Kidney epithelial cell (primary cell): Measurements from ENCODE around the gene GTF2H1. TPM values are rescaled to one million over a fixed set of nuclear protein-coding genes. Genes with fewer than 3 reads are reported as not detected.

Source experiments
- DNase-seq: peaks from one replicate; pipeline ENCODE4 v3.0.0-alpha.2; 2010; ENCODE audit warnings: low read depth
- H3K27me3 ChIP-seq: 2 replicates; pipeline ENCODE4 v1.6.0; 2011; ENCODE audit warnings: low read length; ENCODE audit not compliant: control insufficient read depth, insufficient read depth
- H3K36me3 ChIP-seq: 2 replicates; pipeline ENCODE4 v1.5.1; 2011; ENCODE audit warnings: low read length; ENCODE audit not compliant: control insufficient read depth, insufficient read depth
- H3K4me3 ChIP-seq: 2 replicates; pipeline ENCODE4 v1.5.1; 2011; ENCODE audit warnings: low read depth, mild to moderate bottlenecking, control low read depth, low read length
- total RNA-seq: library from RNA; depleted of rRNA; stranded (reverse); fragments of >200 nt; gene quantifications from 2 replicates; pipeline ENCODE4 v1.2.3, GENCODE V29; 2015
- TF ChIP-seq, protein P1 (sequence below): IDR thresholded peaks from 2 replicates; pipeline ENCODE4 v1.5.1; 2011; ENCODE audit warnings: mild to moderate bottlenecking, moderate library complexity, low read length, control low read depth, inconsistent platforms; ENCODE audit not compliant: insufficient read depth, poor library complexity, severe bottlenecking

The GTF2H1 gene
- total RNA-seq, 1 donor from 2014 or later, result 57.2 TPM

DNA sequence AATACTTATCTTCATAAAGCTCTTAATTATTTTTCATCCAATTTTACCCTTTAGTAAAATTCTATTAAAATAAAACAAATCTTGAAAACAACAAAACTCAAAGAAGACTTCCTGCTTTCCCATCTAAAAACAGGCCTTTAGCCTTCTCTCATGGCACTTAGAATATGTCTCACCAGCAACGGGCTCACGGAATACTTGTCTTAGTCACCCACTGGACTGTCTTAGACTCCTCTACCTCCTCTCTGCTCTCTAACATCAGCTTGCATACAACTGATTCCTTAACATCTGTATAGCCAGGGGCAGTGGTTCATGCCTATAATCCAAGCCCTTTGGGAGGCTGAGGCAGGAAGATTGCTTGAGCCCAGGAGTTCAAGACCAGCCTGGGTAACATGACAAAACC is 14.1 kb upstream of the GTF2H1 start:
- Histone ChIP-seq H3K27me3 (no peaks in the 10 kb centered on the region), H3K4me3 (no peak overlapping the region), H3K36me3 (peaks cover 1% of the 10 kb centered on the region)
- DNase-seq, result no peak
- TF ChIP-seq, protein P1, sequence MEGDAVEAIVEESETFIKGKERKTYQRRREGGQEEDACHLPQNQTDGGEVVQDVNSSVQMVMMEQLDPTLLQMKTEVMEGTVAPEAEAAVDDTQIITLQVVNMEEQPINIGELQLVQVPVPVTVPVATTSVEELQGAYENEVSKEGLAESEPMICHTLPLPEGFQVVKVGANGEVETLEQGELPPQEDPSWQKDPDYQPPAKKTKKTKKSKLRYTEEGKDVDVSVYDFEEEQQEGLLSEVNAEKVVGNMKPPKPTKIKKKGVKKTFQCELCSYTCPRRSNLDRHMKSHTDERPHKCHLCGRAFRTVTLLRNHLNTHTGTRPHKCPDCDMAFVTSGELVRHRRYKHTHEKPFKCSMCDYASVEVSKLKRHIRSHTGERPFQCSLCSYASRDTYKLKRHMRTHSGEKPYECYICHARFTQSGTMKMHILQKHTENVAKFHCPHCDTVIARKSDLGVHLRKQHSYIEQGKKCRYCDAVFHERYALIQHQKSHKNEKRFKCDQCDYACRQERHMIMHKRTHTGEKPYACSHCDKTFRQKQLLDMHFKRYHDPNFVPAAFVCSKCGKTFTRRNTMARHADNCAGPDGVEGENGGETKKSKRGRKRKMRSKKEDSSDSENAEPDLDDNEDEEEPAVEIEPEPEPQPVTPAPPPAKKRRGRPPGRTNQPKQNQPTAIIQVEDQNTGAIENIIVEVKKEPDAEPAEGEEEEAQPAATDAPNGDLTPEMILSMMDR, result no peak

DNA sequence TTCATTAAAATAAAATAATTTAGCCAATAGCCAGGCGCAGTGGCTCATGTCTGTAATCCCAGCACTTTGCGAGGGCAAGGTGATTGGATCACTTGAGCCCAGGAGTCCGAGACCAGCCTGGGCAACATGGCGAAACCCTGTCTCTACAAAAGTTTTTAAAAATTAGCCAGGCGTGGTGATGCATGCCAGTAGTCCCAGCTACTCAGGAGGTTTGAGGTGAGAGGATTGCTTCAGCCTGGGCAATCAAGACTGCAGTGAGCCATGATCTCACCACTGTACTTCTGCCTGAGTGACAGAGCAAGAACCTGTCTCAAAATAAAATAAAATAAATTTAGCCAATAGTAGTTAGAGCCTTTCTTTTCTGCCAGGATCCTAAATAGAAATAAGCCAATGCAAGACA is 12.7 kb upstream of the GTF2H1 start:
- no peaks in the 10 kb centered on the region for H3K27me3 ChIP-seq
- peaks cover 1% of the 10 kb centered on the region for H3K36me3 ChIP-seq
- DNase-seq, result no peak
- TF ChIP-seq, protein P1, result no peak
- H3K4me3 ChIP-seq, result no peak overlapping the region

GRCh38 chr11:18310800-18311340 is 11.5 kb upstream of the GTF2H1 start:
- TF ChIP-seq, protein P1, result no peak
- no peak for DNase-seq
- Histone ChIP-seq H3K4me3 (no peak overlapping the region), H3K27me3 (no peaks in the 10 kb centered on the region), H3K36me3 (peaks cover 1% of the 10 kb centered on the region)

DNA sequence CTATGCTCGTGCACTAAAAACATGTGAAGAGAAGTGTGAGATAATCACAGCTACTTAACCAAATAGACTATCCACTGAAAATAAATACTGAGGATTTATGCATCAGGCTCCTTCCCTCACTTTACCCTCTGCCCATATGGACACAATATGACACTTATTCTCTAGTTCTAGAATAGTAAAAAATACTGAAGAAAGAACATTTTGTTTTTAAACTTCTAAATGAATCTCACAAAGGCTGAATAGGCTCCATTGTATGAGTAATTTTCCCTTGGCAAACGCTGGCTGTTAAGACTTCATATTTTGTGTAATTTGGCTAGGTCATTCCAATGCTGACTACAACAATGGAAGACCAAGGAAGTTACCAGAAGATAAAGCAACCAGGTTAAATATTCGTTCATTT is 10.4 kb upstream of the GTF2H1 start:
- Histone ChIP-seq H3K4me3 (no peak overlapping the region), H3K27me3 (no peaks in the 10 kb centered on the region), H3K36me3 (peaks cover 1% of the 10 kb centered on the region)
- no peak for DNase-seq
- TF ChIP-seq, protein P1, result no peak

- DNase-seq, result no peak
- TF ChIP-seq, protein P1, result no peak
- Histone ChIP-seq H3K4me3 (no peak overlapping the region), H3K27me3 (no peaks in the 10 kb centered on the region), H3K36me3 (peaks cover 1% of the 10 kb centered on the region)
Measured at GRCh38 chr11:18312663-18313420, 9.5 kb upstream of the GTF2H1 start.
